MM.1S (cell line): Measurements from ENCODE around the gene S100A8.

Source experiments
- DNase-seq: peaks from one replicate; pipeline ENCODE4 v3.0.0-alpha.2; 2015
- H2AFZ ChIP-seq: fragments of 300-600 bp; sonication (generic); 2 replicates; pipeline ENCODE4 v1.6.0; 2016; ENCODE audit warnings: antibody characterized with exemption, low read length
- H3F3A ChIP-seq: fragments of 300-600 bp; sonication (generic); 2 replicates; pipeline ENCODE4 v1.6.1; 2016; ENCODE audit warnings: mild to moderate bottlenecking, antibody characterized with exemption, low read length, moderate library complexity, mixed read lengths; ENCODE audit not compliant: insufficient read depth
- H3K27ac ChIP-seq: fragments of 300-600 bp; sonication (generic); 2 replicates; pipeline ENCODE4 v1.5.1; 2016; ENCODE audit warnings: mild to moderate bottlenecking, low read length
- H3K27me3 ChIP-seq: fragments of 300-600 bp; sonication (generic); replicated peaks from 2 replicates; pipeline ENCODE4 v1.6.0; 2016; ENCODE audit warnings: low read length; ENCODE audit not compliant: insufficient read depth
- H3K36me3 ChIP-seq: fragments of 300-600 bp; sonication (generic); replicated peaks from 2 replicates; pipeline ENCODE4 v1.6.1; 2016; ENCODE audit warnings: mild to moderate bottlenecking, low read length, mixed read lengths; ENCODE audit not compliant: insufficient read depth
- H3K4me1 ChIP-seq: fragments of 300-600 bp; sonication (generic); 2 replicates; pipeline ENCODE4 v1.6.1; 2016; ENCODE audit warnings: low read length, mixed read lengths
- H3K4me2 ChIP-seq: fragments of 300-600 bp; sonication (generic); 2 replicates; pipeline ENCODE4 v1.6.0; 2016; ENCODE audit warnings: low read depth, low read length
- H3K4me3 ChIP-seq: fragments of 300-600 bp; sonication (generic); 2 replicates; pipeline ENCODE4 v1.5.1; 2016; ENCODE audit warnings: low read length, mixed read lengths
- H3K79me2 ChIP-seq: fragments of 300-600 bp; sonication (generic); 2 replicates; pipeline ENCODE4 v1.6.1; 2016; ENCODE audit warnings: mixed run types, low read length, mixed read lengths
- H3K9ac ChIP-seq: fragments of 300-600 bp; sonication (generic); 2 replicates; pipeline ENCODE4 v1.6.1; 2016; ENCODE audit warnings: low read length, mixed read lengths
- H3K9me2 ChIP-seq: fragments of 300-600 bp; sonication (generic); replicated peaks from 2 replicates; pipeline ENCODE4 v1.6.1; 2016; ENCODE audit warnings: mild to moderate bottlenecking, low read length, mixed read lengths; ENCODE audit not compliant: insufficient read depth
- H3K9me3 ChIP-seq: fragments of 300-600 bp; sonication (generic); replicated peaks from 2 replicates; pipeline ENCODE4 v1.6.1; 2016; ENCODE audit warnings: mild to moderate bottlenecking, low read length, mixed read lengths; ENCODE audit not compliant: insufficient read depth
- H4K20me1 ChIP-seq: fragments of 300-600 bp; sonication (generic); 2 replicates; pipeline ENCODE4 v1.6.1; 2016; ENCODE audit warnings: mild to moderate bottlenecking, low read length, moderate library complexity, mixed read lengths; ENCODE audit not compliant: insufficient read depth
- CTCF ChIP-seq: fragments of 300-600 bp; sonication (generic); IDR thresholded peaks from 2 replicates; pipeline ENCODE4 v1.5.1; 2016; ENCODE audit warnings: antibody characterized with exemption, low read length, mixed read lengths
- EZH2 ChIP-seq: fragments of 300-600 bp; sonication (generic); optimal IDR thresholded peaks from 2 replicates; pipeline ENCODE3; 2017; ENCODE audit warnings: low read depth, mild to moderate bottlenecking, antibody characterized with exemption, low read length, mixed read lengths
- EZH2phosphoT487 ChIP-seq: fragments of 300-600 bp; sonication (generic); IDR thresholded peaks from 2 replicates; pipeline ENCODE4 v1.6.1; 2018; ENCODE audit warnings: antibody characterized with exemption, low read length

S100A8 gene

GRCh38 chr1:153380711-153381110, 10.2 kb downstream of the S100A8 start:
- no peaks in the 10 kb centered on the region for H3K36me3 ChIP-seq
- TF ChIP-seq EZH2phosphoT487 (no peak), EZH2 (no peak), CTCF (no peak)
- no peak overlapping the region for H3K9ac ChIP-seq
- H3K9me2 ChIP-seq, result no peaks in the 10 kb centered on the region
- no peak overlapping the region for H2AFZ ChIP-seq
- H3K4me2 ChIP-seq, result no peak overlapping the region
- H3K9me3 ChIP-seq, result no peaks in the 10 kb centered on the region
- no peak overlapping the region for H3K27ac ChIP-seq
- no peaks in the 10 kb centered on the region for H3K27me3 ChIP-seq
- H3K79me2 ChIP-seq, result no peaks in the 10 kb centered on the region
- no peaks in the 10 kb centered on the region for H4K20me1 ChIP-seq
- H3F3A ChIP-seq, result no peaks in the 10 kb centered on the region
- H3K4me1 ChIP-seq, result no peaks in the 10 kb centered on the region
- no peak overlapping the region for H3K4me3 ChIP-seq
- DNase-seq, result no peak

- Histone ChIP-seq H3K9me2 (no peaks in the 10 kb centered on the region), H3K27ac (no peak overlapping the region), H3K79me2 (no peaks in the 10 kb centered on the region), H3K36me3 (no peaks in the 10 kb centered on the region), H3K4me3 (no peak overlapping the region), H3K27me3 (no peaks in the 10 kb centered on the region), H4K20me1 (no peaks in the 10 kb centered on the region), H3K9ac (no peak overlapping the region), H3K4me1 (no peaks in the 10 kb centered on the region), H3K4me2 (no peak overlapping the region), H3K9me3 (no peaks in the 10 kb centered on the region), H3F3A (no peaks in the 10 kb centered on the region), H2AFZ (no peak overlapping the region)
- no peak for TF ChIP-seq EZH2phosphoT487
- no peak for TF ChIP-seq CTCF
- no peak for TF ChIP-seq EZH2
- DNase-seq, result no peak
Measured at GRCh38 chr1:153379591-153379990, 11.3 kb downstream of the S100A8 start.

- H3K27me3 ChIP-seq, result no peaks in the 10 kb centered on the region
- no peaks in the 10 kb centered on the region for H3K9me2 ChIP-seq
Measured at GRCh38 chr1:153375511-153375910, 15.4 kb downstream of the S100A8 start, which contains the start of gene S100A12. Gene S100A12 (minus strand): TSS chr1:153375621. CDS start chr1:153374592, 1,029 bp downstream.

More at GRCh38 chr1:153375511-153375910, 15.4 kb downstream of the S100A8 start, which contains the start of gene S100A12:
- no peaks in the 10 kb centered on the region for H3K4me1 ChIP-seq
- H3K4me2 ChIP-seq, result no peak within 1 kb of the TSS
- H3K9ac ChIP-seq, result no peak within 1 kb of the TSS
- H3K4me3 ChIP-seq, result no peak within 1 kb of the TSS
- no peaks in the 10 kb centered on the region for H3K36me3 ChIP-seq
- no peak for DNase-seq
- H2AFZ ChIP-seq, result no peak within 1 kb of the TSS
- no peak for TF ChIP-seq EZH2
- no peak for TF ChIP-seq EZH2phosphoT487
- no peak for TF ChIP-seq CTCF
- H3K79me2 ChIP-seq, result no peaks in the 10 kb centered on the region
- no peaks in the 10 kb centered on the region for H3K9me3 ChIP-seq
- H3F3A ChIP-seq, result no peaks in the 10 kb centered on the region
- no peaks in the 10 kb centered on the region for H4K20me1 ChIP-seq
- H3K27ac ChIP-seq, result no peak within 1 kb of the TSS
